22Rv1 (cell line): ENCODE results near the gene COG5.

Experiments used
- CTCF ChIP-seq: fragments of 450-650 bp; IDR thresholded peaks from 2 replicates; pipeline ENCODE4 v1.5.1; 2017; ENCODE audit warnings: mild to moderate bottlenecking
- ZFX ChIP-seq: fragments of 450-650 bp; IDR thresholded peaks from 2 replicates; pipeline ENCODE4 v1.6.1; 2017; ENCODE audit warnings: antibody characterized with exemption, borderline replicate concordance

GRCh38 chr7:107482571-107482970, 81.1 kb downstream of the COG5 start:
- TF ChIP-seq CTCF = no peak
- TF ChIP-seq ZFX = no peak
